H1 (cell line): Measurements from ENCODE around the gene CXCL9. TPM values are rescaled to one million over a fixed set of nuclear protein-coding genes. Genes with fewer than 3 reads are reported as not detected.

Experiments
- CTCF ChIA-PET: fragments of 300-600 bp; sonication (Branson Sonifier 250); formaldehyde crosslinking; loops from one replicate; lab custom pipeline; 2021; ENCODE audit not compliant: partially characterized antibody; lab: Charles Lee
- POLR2A ChIA-PET: fragments of 300-600 bp; sonication (Branson Sonifier 250); formaldehyde crosslinking; loops from one replicate; lab custom pipeline; 2021; ENCODE audit warnings: inconsistent platforms; ENCODE audit not compliant: partially characterized antibody; lab: Charles Lee
- DNase-seq, 2 experiments: peaks; one replicate each; pipeline versions ENCODE4 v3.0.0 to v3.0.0-alpha.2; 2010 to 2022; ENCODE audit warnings: low spot score in 2 of 2, low read depth in 1 of 2, mixed read lengths in 1 of 2
- FAIRE-seq: peaks from 2 replicates; lab custom pipeline; 2011; peaks lifted over from hg19 to GRCh38; lab: Jason Lieb, UNC
- H2AFZ ChIP-seq: 2 replicates; pipeline ENCODE4 v1.8.1; 2012; ENCODE audit warnings: low read length, inconsistent platforms
- H2AK5ac ChIP-seq: 2 replicates; pipeline ENCODE4 v1.6.1; 2013; ENCODE audit warnings: low read depth, low read length
- H2BK120ac ChIP-seq: replicated peaks from 2 replicates; pipeline ENCODE3; 2013; ENCODE audit warnings: low read depth, low read length, inconsistent platforms
- H2BK12ac ChIP-seq: 2 replicates; pipeline ENCODE4 v1.6.1; 2013; ENCODE audit warnings: low read depth, low read length
- H2BK15ac ChIP-seq: 2 replicates; pipeline ENCODE4 v1.6.1; 2013; ENCODE audit warnings: low read length
- H2BK20ac ChIP-seq: 2 replicates; pipeline ENCODE4 v1.6.1; 2013; ENCODE audit warnings: low read length
- H2BK5ac ChIP-seq: 2 replicates; pipeline ENCODE4 v1.6.1; 2013; ENCODE audit warnings: low read depth, low read length
- H3K14ac ChIP-seq: 2 replicates; pipeline ENCODE4 v1.6.1; 2013; ENCODE audit warnings: inconsistent platforms; ENCODE audit not compliant: insufficient read length
- H3K18ac ChIP-seq: 2 replicates; pipeline ENCODE4 v1.6.1; 2013; ENCODE audit warnings: low read length; ENCODE audit errors: extremely low read depth
- H3K23ac ChIP-seq: 2 replicates; pipeline ENCODE4 v1.6.1; 2013; ENCODE audit warnings: inconsistent platforms; ENCODE audit not compliant: insufficient read length
- H3K23me2 ChIP-seq: 2 replicates; pipeline ENCODE4 v1.6.1; 2013; ENCODE audit warnings: low read depth, low read length
- H3K27ac ChIP-seq: 2 replicates; pipeline ENCODE4 v1.6.1; 2011; ENCODE audit warnings: low read depth, low read length, inconsistent platforms
- H3K27me3 ChIP-seq, 4 experiments: replicated peaks in 1 of 4; 1 replicate in 1 of 4; 2 replicates in 3 of 4; pipeline versions ENCODE4 v1.6.1 to v1.8.1; 2011 to 2013; ENCODE audit warnings: low read length in 3 of 4, mild to moderate bottlenecking in 3 of 4, inconsistent platforms in 2 of 4, mixed read lengths in 2 of 4, moderate library complexity in 1 of 4; ENCODE audit not compliant: control insufficient read depth in 3 of 4, insufficient read depth in 3 of 4; ENCODE audit errors: extremely low read depth in 1 of 4
- H3K36me3 ChIP-seq, 4 experiments: 2 replicates each; pipeline versions ENCODE4 v1.6.1 to v1.8.1; 2011 to 2013; ENCODE audit warnings: mild to moderate bottlenecking in 4 of 4, low read length in 3 of 4, moderate library complexity in 2 of 4, control low read depth in 1 of 4, inconsistent platforms in 1 of 4; ENCODE audit not compliant: insufficient read depth in 4 of 4, control insufficient read depth in 2 of 4
- H3K4ac ChIP-seq: replicated peaks from 2 replicates; pipeline ENCODE3; 2013; ENCODE audit warnings: low read length, low read depth, mixed read lengths, inconsistent platforms; ENCODE audit not compliant: insufficient read length
- H3K4me1 ChIP-seq, 4 experiments: replicated peaks in 1 of 4; 1 replicate in 1 of 4; 2 replicates in 3 of 4; pipeline versions ENCODE4 v1.6.1 to v1.8.1; 2011 to 2013; ENCODE audit warnings: low read length in 3 of 4, inconsistent platforms in 2 of 4, mixed read lengths in 1 of 4; ENCODE audit not compliant: insufficient read depth in 4 of 4, control insufficient read depth in 3 of 4
- H3K4me2 ChIP-seq, 2 experiments: 2 replicates each; pipeline versions ENCODE4 v1.6.1 to v1.8.1; 2011 to 2013; ENCODE audit warnings: low read depth in 2 of 2, low read length in 2 of 2, control low read depth in 1 of 2, inconsistent platforms in 1 of 2, mild to moderate bottlenecking in 1 of 2; ENCODE audit not compliant: insufficient read depth in 1 of 2
- H3K4me3 ChIP-seq, 4 experiments: fragments of 200-600, 300-600 bp in 1 of 4; sonication (generic), shearing (Covaris generic), sonication (Bioruptor Twin) in 1 of 4; 2 replicates each; pipeline versions ENCODE4 v1.5.1 to v1.8.1; 2011 to 2016; ENCODE audit warnings: low read length in 4 of 4, low read depth in 3 of 4, control low read depth in 2 of 4, inconsistent platforms in 2 of 4, mild to moderate bottlenecking in 2 of 4, mixed read lengths in 1 of 4, moderate library complexity in 1 of 4; ENCODE audit not compliant: insufficient read depth in 2 of 4; ENCODE audit errors: extremely low read depth in 1 of 4
- H3K56ac ChIP-seq: replicated peaks from 2 replicates; pipeline ENCODE3; 2013; ENCODE audit warnings: low read depth, mild to moderate bottlenecking, mixed read lengths, low read length, inconsistent platforms; ENCODE audit not compliant: insufficient read length
- H3K79me1 ChIP-seq: 2 replicates; pipeline ENCODE4 v1.6.1; 2013; ENCODE audit warnings: low read depth, low read length, control low read depth
- H3K79me2 ChIP-seq, 2 experiments: 2 replicates each; pipeline versions ENCODE4 v1.6.1 to v1.8.1; 2012 to 2013; ENCODE audit warnings: low read length in 2 of 2, mild to moderate bottlenecking in 2 of 2, inconsistent platforms in 1 of 2; ENCODE audit not compliant: insufficient read depth in 2 of 2, control insufficient read depth in 1 of 2
- H3K9ac ChIP-seq, 4 experiments: replicated peaks in 1 of 4; 1 replicate in 1 of 4; 2 replicates in 3 of 4; pipeline versions ENCODE4 v1.6.1 to v1.8.1; 2011 to 2013; ENCODE audit warnings: low read depth in 3 of 4, low read length in 3 of 4, control low read depth in 2 of 4, mild to moderate bottlenecking in 2 of 4, moderate library complexity in 2 of 4, inconsistent platforms in 1 of 4; ENCODE audit errors: extremely low read depth in 1 of 4
- H3K9me3 ChIP-seq, 2 experiments: 2 replicates each; pipeline versions ENCODE4 v1.6.1 to v1.8.1; 2012 to 2013; ENCODE audit warnings: mild to moderate bottlenecking in 2 of 2, moderate library complexity in 2 of 2, control low read depth in 1 of 2, inconsistent platforms in 1 of 2, low read depth in 1 of 2, low read length in 1 of 2, mixed read lengths in 1 of 2; ENCODE audit not compliant: insufficient read depth in 2 of 2
- H4K20me1 ChIP-seq, 2 experiments: replicated peaks in 1 of 2; 2 replicates each; pipeline versions ENCODE3 to v1.8.1; 2011 to 2013; ENCODE audit warnings: inconsistent platforms in 2 of 2, low read length in 2 of 2, mild to moderate bottlenecking in 1 of 2; ENCODE audit not compliant: insufficient read depth in 2 of 2, control insufficient read depth in 1 of 2
- H4K5ac ChIP-seq: 2 replicates; pipeline ENCODE4 v1.6.1; 2013; ENCODE audit warnings: low read length, low read depth, mixed read lengths, inconsistent platforms; ENCODE audit not compliant: insufficient read length
- H4K8ac ChIP-seq: 2 replicates; pipeline ENCODE4 v1.8.0; 2013; ENCODE audit warnings: mild to moderate bottlenecking, moderate library complexity, low read length, inconsistent platforms; ENCODE audit not compliant: insufficient read depth; ENCODE audit errors: extremely low read depth
- H4K91ac ChIP-seq: replicated peaks from 2 replicates; pipeline ENCODE3; 2013; ENCODE audit warnings: low read length, mixed read lengths, inconsistent platforms; ENCODE audit not compliant: insufficient read length
- MAFK ChIP-seq: IDR thresholded peaks from 2 replicates; pipeline ENCODE4 v1.6.1; 2012; ENCODE audit warnings: low read depth, mild to moderate bottlenecking, improper control_type of control experiment, low read length
- whole genome bisulfite sequencing, 2 experiments: shearing (Covaris generic) in 1 of 2; methylation state at CpG; one replicate each; pipeline versions ENCODE4 v1.1.6 to v1.1.7; 2013 to 2015; ENCODE audit warnings: low lambda C conversion rate in 2 of 2, mixed read lengths in 2 of 2, inconsistent platforms in 1 of 2, low coverage in 1 of 2, missing lambda C conversion rate in 1 of 2; ENCODE audit not compliant: insufficient replicate concordance in 2 of 2, insufficient coverage in 1 of 2, insufficient read length in 1 of 2; ENCODE audit errors: extremely low coverage in 1 of 2, missing lambda C conversion rate in 1 of 2; 5-methylcytosine and 5-hydroxymethylcytosine counted together
- polyA plus RNA-seq, 7 experiments: library from polyadenylated mRNA; depleted of rRNA in 3 of 7; stranded (reverse) in 5 of 7; unstranded in 2 of 7; fragments of >200 nt in 5 of 7; fragments of 200-250 nt in 2 of 7; gene quantifications; 1 replicate in 5 of 7; 2 replicates in 1 of 7; 4 replicates in 1 of 7; pipeline versions ENCODE4 v1.2.1 to v1.2.3, GENCODE V29; 2011 to 2013; ENCODE audit warnings: missing spikeins in 2 of 7, mixed read lengths in 2 of 7
- total RNA-seq: library from RNA; stranded (reverse); fragmentation: NEBNext Ultra II Directional; extraction: Animal tissue kit (Norgen Biotek cat#: 25700); gene quantifications from 2 replicates; pipeline ENCODE4 v1.2.1, GENCODE V29; 2021

CXCL9 gene
- total and polyA plus RNA-seq, 2 of the 8 experiments (the other 6 are each of a cell fraction or from before 2014, with no cell fraction given), result not detected

DNA sequence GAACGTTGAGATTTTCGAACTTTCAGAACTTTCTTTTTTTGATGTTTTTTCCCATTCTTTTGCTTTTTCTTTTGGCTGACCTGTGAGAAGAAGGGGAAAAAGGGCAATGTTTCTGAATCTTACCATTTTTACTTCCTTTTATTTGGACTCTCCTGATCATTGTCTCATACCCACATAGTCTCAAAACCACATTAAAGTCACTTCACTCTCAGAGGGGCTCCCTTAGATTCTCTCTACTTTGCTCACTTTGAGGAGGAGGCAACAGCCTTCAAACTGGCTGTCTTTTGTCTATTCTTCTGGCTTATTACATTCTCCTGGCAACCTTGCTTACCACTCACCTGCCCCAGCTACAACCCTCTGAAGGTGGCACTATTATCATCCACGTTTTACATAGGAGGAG lies 3.7 kb downstream of the CXCL9 start:
- Histone ChIP-seq H3K4me3 (no peak overlapping the region), H2BK120ac (no peak overlapping the region), H3K36me3 (no peaks in the 10 kb centered on the region), H2BK20ac (no peak overlapping the region), H3K56ac (no peak overlapping the region), H3K9me3 (no peaks in the 10 kb centered on the region), H3K79me1 (no peaks in the 10 kb centered on the region), H3K9ac (no peak overlapping the region), H4K5ac (no peak overlapping the region), H3K27ac (no peak overlapping the region), H4K91ac (no peak overlapping the region), H3K4me1 (no peaks in the 10 kb centered on the region), H2BK5ac (no peak overlapping the region), H4K8ac (no peak overlapping the region), H3K4ac (no peak overlapping the region), H3K79me2 (no peaks in the 10 kb centered on the region), H2BK15ac (no peak overlapping the region), H2AK5ac (no peak overlapping the region), H3K23me2 (no peaks in the 10 kb centered on the region), H3K23ac (no peak overlapping the region), H2AFZ (no peak overlapping the region), H3K18ac (no peak overlapping the region), H3K4me2 (no peak overlapping the region), H2BK12ac (no peak overlapping the region), H4K20me1 (no peaks in the 10 kb centered on the region), H3K14ac (no peak overlapping the region), H3K27me3 (no peaks in the 10 kb centered on the region)
- WGBS, 2 experiments, result 86% methylated on average over 3 of the region's 3 CpGs; no CpG with 5 or more reads in 1 of the 2 experiments
- DNase-seq (no peak), FAIRE-seq (no peak)
- TF ChIP-seq MAFK, result no peak
- ChIA-PET POLR2A (no interaction called here), CTCF (interaction anchor here (1.2 kb wide), 1 partner anchor 84 kb away, joined by 4 read pairs; no protein-coding TSS in a partner anchor)
